ENCODE results near the gene TENT5C. TPM values are rescaled to one million over a fixed set of nuclear protein-coding genes. Genes with fewer than 3 reads are reported as not detected.

The TENT5C gene
- total RNA-seq, 2 donors from 2014 or later, result 5.4 to 6.9 TPM

- TF ChIP-seq, protein P1, sequence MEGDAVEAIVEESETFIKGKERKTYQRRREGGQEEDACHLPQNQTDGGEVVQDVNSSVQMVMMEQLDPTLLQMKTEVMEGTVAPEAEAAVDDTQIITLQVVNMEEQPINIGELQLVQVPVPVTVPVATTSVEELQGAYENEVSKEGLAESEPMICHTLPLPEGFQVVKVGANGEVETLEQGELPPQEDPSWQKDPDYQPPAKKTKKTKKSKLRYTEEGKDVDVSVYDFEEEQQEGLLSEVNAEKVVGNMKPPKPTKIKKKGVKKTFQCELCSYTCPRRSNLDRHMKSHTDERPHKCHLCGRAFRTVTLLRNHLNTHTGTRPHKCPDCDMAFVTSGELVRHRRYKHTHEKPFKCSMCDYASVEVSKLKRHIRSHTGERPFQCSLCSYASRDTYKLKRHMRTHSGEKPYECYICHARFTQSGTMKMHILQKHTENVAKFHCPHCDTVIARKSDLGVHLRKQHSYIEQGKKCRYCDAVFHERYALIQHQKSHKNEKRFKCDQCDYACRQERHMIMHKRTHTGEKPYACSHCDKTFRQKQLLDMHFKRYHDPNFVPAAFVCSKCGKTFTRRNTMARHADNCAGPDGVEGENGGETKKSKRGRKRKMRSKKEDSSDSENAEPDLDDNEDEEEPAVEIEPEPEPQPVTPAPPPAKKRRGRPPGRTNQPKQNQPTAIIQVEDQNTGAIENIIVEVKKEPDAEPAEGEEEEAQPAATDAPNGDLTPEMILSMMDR (IDR thresholded peaks at IDR 0.05), result no peak
- Histone ChIP-seq H3K4me3 (no peak overlapping the region), H3K27me3 (replicated peaks; ENCODE audit: insufficient read depth) (no peaks in the 10 kb centered on the region), H3K4me1 (ENCODE audit: control insufficient read depth in 1 of 2, low read depth in 2 of 2) (peaks cover 5 to 20% of the 10 kb centered on the region in 2 donors), H3K36me3 (no peaks in the 10 kb centered on the region), H3K27ac (no peak overlapping the region), H3K9me3 (no peaks in the 10 kb centered on the region)
- no peak for ATAC-seq (ENCODE audit: insufficient number of reproducible peaks, low FRiP score, low read depth)
- no peak for DNase-seq (ENCODE audit: low spot score)
These were observed 37.9 kb upstream of the TENT5C start for GRCh38 chr1:117567976-117568375.

- Histone ChIP-seq H3K4me3 (no peak overlapping the region), H3K4me1 (ENCODE audit: control insufficient read depth in 1 of 2, low read depth in 2 of 2) (peaks cover 5 to 15% of the 10 kb centered on the region in 2 donors), H3K9me3 (no peaks in the 10 kb centered on the region), H3K27ac (no peak overlapping the region), H3K27me3 (replicated peaks; ENCODE audit: insufficient read depth) (no peaks in the 10 kb centered on the region), H3K36me3 (no peaks in the 10 kb centered on the region)
- TF ChIP-seq, protein P1 (IDR thresholded peaks at IDR 0.05), result no peak
- DNase-seq (ENCODE audit: low spot score) (no peak), ATAC-seq (ENCODE audit: insufficient number of reproducible peaks, low FRiP score, low read depth) (no peak)
These were observed 36.8 kb upstream of the TENT5C start for GRCh38 chr1:117568999-117569398.

DNA sequence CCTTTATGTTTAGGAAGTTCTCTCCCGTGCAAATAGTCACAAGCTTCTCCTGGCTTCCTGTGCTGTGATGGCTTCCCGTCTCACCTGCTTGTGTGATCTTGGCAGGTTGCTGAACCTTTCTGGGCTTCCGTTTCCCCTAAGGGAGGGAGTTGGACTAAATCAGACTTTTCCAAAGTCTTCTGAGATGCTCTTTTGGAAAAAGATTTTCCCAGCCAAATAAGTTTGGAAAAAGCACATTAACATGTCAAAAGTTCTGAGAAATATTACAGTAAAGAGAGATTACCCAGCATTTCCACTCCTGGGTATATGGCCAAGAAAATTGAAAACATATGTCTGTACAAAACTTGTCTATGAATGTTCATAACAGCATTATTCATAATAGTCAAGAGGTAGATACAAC, 36.0 kb upstream of the TENT5C start:
- DNase-seq (ENCODE audit: low spot score), result no peak
- Histone ChIP-seq H3K4me1 (ENCODE audit: control insufficient read depth in 1 of 2, low read depth in 2 of 2) (peaks cover 5 to 15% of the 10 kb centered on the region in 2 donors), H3K4me3 (no peak overlapping the region), H3K9me3 (no peaks in the 10 kb centered on the region), H3K27ac (no peak overlapping the region), H3K36me3 (no peaks in the 10 kb centered on the region), H3K27me3 (replicated peaks; ENCODE audit: insufficient read depth) (no peaks in the 10 kb centered on the region)
- ATAC-seq (ENCODE audit: insufficient number of reproducible peaks, low FRiP score, low read depth), result no peak
- TF ChIP-seq, protein P1 (IDR thresholded peaks at IDR 0.05), result no peak

- no peaks in the 10 kb centered on the region for H3K9me3 ChIP-seq
- H3K4me1 ChIP-seq (ENCODE audit: control insufficient read depth in 1 of 2, low read depth in 2 of 2), result peaks cover 5 to 15% of the 10 kb centered on the region in 2 donors
- DNase-seq (ENCODE audit: low spot score) (no peak), ATAC-seq (ENCODE audit: insufficient number of reproducible peaks, low FRiP score, low read depth) (no peak)
- TF ChIP-seq, protein P1 (IDR thresholded peaks at IDR 0.05), result no peak
- no peak overlapping the region for H3K4me3 ChIP-seq
- no peaks in the 10 kb centered on the region for H3K36me3 ChIP-seq
- no peak overlapping the region for H3K27ac ChIP-seq
- H3K27me3 ChIP-seq (replicated peaks; ENCODE audit: insufficient read depth), result no peaks in the 10 kb centered on the region
These were observed 34.8 kb upstream of the TENT5C start for GRCh38 chr1:117570988-117571409.

- Histone ChIP-seq H3K36me3 (no peaks in the 10 kb centered on the region), H3K27ac (no peak overlapping the region)
- TF ChIP-seq, protein P1 (IDR thresholded peaks at IDR 0.05), result no peak
These were observed 34.4 kb upstream of the TENT5C start for GRCh38 chr1:117571496-117571895.

More at GRCh38 chr1:117571496-117571895, 34.4 kb upstream of the TENT5C start:
- ATAC-seq (ENCODE audit: insufficient number of reproducible peaks, low FRiP score, low read depth) (no peak), DNase-seq (ENCODE audit: low spot score) (no peak)
- Histone ChIP-seq H3K9me3 (no peaks in the 10 kb centered on the region), H3K27me3 (replicated peaks; ENCODE audit: insufficient read depth) (no peaks in the 10 kb centered on the region), H3K4me1 (ENCODE audit: control insufficient read depth in 1 of 2, low read depth in 2 of 2) (peaks cover 5 to 15% of the 10 kb centered on the region in 2 donors), H3K4me3 (no peak overlapping the region)

All from thoracic aorta (tissue), 2 donors.